HG03175 (cell line): ENCODE measurements around the gene TRIM25.

Experiments
- ATAC-seq: cut with Tn5 transposase; IDR thresholded peaks from one replicate; pipeline ENCODE4 v1.9.1; 2021; ENCODE audit warnings: mild to moderate bottlenecking, moderate library complexity; ENCODE audit not compliant: unreplicated experiment

The TRIM25 gene

DNA sequence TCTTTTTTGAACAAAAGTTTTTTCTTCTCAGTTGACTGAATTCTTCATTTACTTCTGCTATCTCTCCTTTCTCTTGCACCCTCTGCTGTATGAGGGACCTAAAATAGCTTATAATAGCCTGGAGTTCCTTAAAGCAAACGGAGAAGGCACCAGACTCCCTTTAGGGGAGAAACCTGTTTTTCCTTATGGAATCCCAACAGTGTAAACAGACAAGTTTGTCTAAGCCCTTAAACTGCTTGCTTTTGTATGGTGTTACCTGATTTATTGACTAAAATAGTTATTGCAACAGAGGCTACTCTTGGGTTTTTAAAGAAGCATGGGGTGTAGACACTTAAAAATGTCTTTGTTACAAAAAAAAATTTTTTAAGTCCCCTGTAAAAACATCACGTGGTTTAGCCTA lies 12.9 kb upstream of the TRIM25 start:
- ATAC-seq: no peak

DNA sequence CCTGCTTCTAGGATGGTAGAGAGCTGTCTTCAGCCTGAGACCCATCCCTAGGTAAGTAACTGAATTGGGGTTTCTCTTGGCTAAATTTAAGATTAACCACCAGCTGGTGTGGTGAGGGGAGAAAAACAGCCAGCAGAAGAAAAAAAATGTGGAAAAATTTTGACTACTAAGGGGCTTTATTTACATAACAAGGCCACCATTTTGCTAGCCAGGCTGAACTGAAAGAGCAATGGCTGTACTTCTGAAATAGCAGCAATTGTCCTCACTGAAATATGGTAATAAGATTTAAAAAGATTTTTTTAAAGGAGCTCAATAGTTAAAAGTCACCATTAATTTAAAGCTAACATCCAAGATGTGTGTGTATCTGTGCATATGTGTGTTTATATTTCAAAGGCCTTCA lies 12.4 kb upstream of the TRIM25 start:
- no peak for ATAC-seq

DNA sequence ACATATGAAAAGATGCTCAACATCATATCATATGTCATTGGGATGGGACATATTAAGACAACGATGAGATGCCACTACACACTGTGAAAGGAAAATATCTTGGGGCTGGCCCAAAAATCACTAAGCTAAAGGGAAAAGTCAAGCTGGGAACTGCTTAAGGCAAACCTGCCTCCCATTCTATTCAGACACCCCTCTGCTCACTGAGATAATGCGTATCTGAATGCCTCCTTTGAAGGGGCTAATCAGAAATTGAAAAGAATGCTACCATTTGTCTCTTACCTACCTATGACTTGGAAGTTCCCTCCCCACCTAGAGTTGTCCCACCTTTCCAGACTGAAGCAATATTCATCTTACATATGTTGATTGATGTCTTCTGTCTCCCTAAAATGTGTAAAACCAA lies 11.2 kb upstream of the TRIM25 start:
- ATAC-seq: no peak

DNA sequence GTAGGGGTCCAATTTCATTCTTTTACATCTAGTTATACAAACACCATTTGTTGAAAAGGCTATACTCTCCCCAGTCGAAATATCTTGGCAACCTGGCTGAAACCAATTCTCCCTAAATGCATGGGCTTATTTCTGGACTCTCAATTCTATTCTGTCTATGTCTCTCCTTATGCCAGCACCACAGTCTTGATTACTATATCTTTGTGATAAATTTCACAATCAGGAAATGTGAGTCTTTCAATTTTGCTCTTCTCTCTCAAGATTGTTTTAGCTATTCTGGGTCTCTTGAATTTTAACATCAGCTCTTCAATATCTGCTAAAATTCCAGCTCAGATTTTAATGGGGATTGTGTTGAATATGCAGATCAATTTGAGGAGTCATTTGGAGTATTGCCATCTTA lies 5.9 kb upstream of the TRIM25 start:
- ATAC-seq: no peak

DNA sequence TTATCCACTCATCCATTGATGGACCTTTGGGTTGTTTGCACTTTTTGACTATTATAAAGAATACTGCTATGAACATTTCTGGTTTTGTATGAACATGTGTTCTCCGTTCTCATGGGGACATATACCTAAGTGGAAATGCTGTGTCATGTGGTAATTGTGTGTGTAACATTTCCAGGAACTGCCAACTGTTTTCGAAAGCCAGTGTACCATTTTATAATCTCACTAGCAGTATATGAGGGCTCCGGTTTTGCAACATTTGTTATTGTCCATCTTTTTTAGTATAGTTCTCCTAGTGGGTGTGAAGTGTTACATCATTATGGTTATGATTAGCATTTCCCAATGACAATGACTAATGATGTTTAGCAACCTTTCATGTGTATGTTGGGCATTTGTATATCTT lies 5.1 kb upstream of the TRIM25 start:
- no peak for ATAC-seq

DNA sequence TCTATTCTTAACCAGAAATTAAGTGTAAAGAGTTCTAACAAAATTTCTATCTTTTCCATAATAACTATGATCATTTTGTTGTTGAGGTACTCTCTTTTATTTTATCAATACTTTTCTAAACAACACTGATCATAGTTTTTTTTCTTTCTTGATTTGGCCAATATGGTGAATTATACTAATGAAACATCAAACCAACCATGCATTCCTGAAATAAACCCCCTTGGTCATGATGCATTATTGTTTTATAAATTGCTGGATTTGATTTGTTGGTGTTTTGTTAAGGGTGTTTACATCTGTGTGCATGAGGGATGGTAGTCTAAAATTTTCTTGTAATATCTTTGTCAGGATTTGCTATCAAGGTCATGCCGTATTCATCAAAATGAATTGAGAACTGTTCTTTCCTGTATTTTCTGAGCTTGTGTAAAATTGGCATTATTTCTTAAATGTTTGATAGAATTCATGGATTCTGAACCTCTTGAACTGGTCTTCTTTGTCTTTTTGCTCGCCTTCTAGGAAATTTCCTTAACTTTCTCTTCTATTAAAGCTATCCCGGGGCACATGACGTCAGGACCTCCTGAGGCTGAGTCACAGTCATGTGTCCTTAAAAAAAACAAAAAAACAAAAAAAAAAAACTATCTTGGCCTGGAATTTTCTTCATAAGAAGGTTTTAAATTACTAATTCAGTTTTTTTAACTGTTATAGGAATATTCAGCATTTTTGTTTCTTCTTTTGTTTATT lies 3.9 kb upstream of the TRIM25 start:
- ATAC-seq: no peak

DNA sequence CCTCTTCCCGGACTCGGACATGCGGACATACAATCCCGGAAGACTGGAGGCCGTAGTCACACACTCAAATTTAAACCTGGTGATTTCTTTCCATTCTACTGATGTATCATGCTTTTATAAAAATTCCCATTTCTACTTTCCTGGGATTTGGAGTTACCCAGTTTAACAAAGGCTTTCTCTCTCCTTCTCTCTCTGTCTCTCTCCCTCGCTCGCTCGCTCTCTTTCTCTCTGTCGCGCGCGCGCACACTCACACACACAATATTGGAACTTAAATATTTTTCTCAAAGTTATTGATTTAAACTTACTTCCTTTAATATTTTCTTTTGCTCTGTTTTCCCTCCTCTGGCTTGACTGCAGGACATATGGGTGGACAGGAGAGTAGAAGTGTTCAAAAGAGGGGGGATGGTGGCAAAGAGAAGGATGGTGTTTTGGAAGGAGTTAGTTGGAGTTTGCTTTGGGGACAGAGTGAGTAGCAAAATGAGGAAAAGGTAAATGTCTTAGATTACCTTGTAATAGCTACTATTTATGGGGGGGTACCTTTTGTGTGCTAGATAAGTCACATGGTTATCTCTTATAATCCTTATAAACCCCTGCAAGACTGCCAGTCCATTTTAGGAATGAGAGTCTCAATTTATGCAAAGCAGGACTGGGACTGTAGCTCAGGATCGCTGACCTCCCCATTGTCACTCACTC lies 878 bp upstream of the TRIM25 start:
- no peak for ATAC-seq

DNA sequence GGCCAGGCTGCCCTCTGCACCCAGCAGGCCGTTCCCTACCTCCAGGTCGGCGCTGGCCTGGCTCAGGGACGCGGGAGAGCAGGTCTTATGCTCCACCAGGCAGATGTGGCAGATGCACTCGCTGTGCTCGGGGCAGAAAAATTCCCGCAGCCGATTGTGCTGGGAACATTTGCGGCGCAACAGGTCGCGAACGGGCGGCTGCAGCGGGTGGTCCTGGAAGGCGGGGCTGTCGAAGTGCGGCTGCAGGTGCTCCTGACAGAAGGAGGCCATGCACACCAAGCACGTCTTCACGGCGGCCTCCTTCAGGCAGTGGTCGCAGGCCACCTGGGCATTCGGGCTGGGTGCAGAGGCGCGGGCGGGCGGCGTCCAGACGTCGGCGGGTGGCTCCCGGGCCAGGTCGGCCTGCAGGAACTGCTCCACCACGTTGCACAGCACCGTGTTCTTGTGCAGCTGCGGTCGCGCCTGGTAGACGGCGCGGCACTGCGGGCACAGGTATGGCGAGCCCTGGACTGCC lies 439 bp downstream of the TRIM25 start:
- peak; percentile 48 for ATAC-seq

DNA sequence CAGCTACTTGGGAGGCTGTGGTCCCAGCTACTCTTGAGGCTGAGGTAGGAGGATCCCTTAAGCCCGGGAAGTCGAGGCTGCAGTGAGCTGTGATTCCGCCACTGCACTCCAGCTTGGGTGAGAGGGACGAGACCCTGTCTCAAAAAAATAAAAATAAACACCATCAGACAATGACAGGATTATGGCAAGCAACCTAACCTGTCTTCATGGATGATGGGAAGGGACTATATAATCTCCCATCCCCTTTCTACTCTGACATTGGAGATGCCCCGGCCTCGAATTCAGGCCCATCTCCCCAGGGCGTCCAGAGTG lies 893 bp downstream of the TRIM25 start:
- no peak for ATAC-seq

DNA sequence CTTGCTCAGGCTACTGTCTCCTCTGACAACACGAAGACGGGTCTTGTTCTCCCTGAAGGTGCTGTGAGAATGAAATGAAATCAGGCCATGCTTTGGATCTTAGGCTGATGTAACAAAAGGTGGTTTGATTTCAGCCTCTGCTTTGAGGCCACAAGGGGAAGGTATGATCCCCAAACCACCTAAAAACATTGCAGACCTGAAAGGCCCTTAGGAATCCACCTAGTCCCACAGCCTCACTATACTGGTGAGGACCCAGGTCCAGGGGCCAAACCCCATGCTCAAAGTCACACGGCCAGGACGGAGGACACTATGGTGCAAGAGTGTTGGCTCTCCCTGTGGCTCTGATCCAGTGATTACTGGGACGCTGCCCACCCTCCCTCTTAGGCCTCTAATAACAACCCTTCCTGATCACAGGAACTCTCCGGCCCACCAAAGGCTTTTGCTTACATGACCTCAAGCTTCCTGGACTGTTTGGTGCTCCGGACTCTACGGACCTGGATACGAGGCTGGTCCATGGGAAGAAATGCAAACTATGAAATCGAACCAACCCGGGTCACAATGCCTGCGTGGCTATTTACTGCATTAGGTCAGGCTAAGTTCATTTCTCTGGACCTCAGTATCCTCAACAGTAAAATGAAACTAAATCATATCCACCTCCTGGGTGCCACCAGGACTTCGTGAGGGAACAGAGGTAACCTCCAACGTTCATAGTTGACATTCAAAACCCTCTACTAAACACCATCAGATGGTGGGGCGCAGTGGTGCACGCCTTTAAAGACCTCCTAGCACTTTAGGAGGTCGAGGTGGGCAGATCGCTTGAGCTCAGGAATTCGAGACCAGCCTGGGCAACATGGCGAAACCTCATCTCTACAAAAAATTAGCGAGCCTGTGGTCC lies 1.5 kb downstream of the TRIM25 start:
- no peak for ATAC-seq

DNA sequence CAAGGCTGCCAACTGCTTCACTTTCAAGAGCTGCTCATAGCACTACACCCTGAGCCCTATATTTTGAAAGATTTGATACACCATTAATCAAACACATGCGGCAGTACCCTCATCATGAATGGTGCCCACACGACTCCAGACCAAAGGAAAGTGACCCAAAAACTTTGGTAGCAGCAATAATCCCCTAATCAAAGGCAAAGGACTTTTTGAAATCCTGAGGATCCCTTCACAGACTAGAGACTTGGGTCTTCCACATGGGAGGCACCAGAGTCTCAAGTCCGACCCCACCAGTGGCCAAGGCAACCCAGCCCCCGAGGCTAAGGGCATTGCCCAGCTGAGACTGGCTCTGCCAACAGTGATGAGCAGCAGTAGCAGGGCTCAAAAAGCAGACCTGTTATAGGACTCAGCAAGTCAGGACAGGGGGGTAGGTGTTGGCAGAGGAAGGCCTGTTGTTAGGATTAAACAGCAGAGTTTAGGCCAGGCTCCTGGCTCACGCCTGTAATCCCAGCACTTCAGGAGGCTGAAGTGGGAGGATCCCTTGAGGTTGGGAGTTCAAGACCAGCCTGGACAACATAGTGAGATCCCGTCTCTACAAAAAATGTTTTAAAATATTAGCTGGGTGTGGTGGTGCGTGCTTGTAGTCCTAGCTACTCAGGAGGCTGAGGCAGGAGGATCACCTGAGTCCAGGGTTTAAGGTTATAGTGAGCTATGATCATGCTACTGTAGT lies 3.2 kb downstream of the TRIM25 start:
- no peak for ATAC-seq

DNA sequence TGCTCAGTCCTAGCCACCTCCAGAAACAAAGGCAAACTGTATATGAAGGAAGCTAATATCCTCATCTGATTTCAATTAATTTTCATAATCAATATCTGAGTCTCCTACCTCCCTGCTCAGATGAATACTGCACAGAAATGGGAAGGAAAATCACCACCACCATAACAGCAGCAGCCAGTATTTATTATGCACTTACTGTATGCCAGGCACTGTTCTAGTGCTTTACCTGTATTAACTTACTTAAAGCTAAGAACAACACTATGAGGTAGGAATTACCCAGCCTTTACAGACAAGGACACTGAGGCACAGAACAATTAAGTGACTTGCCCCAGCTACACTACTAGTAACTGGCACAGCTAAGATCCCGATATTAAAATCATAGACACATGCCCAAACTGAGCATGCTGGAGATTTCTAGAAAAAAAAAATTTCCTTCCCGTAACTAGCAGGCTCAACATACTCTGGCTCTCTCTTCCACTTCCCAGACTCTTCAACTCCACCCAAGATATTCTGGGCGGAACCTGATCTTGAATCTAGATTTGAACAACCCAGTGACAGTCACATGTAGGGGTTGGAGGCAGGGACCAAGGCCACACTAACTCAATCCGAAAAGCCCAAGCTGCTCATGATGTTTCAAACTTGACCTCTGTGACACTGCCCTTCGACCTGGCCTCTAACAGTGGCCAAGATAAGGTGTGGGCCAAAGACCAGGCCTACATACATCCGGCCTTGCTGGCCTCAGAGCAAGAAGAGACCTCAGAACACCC lies 3.9 kb downstream of the TRIM25 start:
- ATAC-seq: no peak

DNA sequence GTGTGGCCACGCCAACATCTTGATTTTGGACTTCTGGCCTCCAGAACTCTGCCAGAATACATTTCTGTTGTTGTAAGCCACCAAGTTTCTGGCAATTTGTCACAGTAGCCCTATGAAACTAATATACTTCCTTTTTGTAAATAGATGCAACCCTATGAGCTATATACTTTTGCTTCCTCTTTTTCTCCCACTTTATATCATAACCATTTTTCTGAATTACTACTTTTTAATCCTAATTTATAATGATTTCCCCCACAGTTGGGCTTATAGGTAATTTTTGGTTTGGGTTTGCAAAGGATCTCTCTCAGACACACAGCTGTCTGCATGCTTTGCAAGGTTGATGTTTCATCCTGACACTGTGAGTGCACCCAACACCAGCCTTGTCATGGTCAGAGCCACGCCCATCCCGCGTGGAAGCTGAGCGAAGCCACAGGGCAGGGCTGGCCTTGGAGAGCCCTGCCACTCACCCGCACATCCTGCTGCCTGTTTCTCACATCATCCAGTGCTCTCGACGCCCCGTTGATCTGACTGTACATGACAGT lies 5.8 kb downstream of the TRIM25 start:
- ATAC-seq: peak; percentile 96

DNA sequence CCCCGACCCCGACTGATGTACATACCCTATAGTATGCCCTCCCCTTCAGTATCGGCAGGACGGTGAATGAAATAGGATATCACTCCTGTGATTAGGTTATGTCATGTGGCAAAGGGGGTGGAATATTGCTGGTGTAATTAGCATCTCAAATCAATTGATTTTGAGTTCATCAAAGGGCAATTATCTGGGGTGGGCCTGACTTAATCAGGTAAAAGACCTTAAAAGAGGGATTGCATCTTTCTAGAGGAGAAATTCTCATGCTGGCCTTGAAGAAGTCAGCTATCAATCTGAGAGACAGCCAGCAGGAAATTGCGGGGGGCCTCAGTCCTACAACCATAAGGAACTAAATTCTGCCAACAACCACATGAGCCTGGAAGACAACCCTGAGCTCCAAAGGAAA lies 10.3 kb downstream of the TRIM25 start:
- no peak for ATAC-seq

DNA sequence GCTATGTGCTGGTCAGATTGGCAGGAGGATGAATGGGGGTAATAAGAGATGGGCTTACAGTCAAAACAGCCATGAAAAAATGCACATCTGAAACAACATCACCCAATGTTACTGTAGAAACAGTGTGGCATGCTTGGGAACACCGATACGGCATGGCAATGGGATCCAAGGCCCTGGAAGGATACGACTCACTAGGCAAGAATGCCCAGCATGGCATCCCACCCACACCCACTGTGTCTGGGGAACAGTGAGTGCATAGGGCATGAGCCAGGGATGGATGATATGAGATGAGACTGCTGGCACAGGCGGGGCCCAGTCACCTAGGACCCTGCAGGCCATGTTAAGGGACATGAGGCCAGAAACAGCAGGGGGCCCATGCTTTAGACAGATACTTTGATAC lies 11.5 kb downstream of the TRIM25 start:
- no peak for ATAC-seq

DNA sequence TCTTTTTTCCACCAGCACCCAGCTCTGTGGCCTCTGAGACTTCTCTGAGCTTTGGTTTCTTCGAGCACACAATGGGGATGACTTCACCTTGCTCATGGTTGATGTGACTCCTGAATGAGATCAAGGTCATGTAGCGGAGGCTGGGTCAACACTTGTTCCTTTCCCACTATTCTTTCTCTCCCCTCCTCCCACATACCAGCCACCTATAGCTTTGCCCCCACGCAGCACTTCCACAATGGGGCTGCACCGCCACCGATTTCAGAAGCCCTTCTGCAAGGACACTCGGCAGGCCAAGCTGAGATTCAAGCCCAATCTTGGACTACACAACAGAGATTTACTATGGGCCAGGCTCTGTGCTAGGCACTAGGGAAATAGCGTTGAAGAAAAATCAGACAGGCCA lies 14.4 kb downstream of the TRIM25 start:
- ATAC-seq: no peak

DNA sequence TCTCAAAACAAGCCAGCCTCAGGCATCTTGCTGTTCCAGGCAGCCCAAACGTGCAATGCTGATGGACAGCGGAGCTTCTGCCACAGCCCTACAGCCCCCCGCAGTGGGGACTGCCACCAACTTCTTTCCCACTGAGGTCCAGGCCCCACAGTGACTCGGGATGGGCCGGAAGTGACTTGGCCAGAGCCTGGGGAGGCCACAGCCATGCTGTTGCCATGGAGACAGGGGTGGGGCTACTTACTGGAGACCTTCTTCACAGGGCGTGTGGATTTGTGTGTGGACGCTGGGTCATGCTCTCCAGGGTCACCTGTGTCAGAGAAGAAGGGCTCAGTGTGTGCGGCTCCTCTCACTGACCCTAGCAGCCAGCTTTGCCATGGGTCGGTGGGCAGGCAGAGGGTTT lies 15.0 kb downstream of the TRIM25 start:
- no peak for ATAC-seq

DNA sequence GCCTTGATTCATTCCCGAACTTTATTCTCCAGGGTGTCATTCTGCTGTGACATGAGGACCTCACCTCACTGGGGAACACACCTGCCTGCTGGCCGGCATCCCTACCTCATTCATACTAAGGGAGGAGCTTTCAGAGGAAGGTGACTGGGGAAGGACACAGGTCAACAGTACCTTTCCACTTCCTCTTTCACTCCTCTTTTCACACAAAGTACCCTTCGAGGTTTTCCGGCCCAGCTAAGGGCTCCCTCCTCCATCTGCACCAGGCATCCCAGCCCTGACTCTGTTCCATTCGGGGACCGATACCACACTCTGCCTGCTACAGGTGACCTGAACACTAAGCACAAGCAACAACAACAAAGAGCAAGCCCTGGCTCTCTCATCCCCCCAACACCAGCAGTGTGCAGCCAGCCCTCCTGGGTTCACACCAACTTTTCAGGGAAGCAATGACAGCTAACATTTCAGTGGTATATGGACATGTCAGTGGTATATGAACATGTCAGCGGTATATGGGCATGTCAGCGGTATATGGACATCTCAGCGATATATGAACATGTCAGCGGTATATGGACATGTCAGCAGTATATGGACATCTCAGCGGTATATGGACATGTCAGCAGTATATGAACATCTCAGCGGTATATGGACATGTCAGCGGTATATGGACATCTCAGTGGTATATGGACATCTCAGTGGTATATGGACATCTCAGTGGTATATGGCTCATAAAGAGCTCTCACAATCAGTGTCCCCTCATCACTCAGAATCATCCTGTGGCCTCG lies 16.0 kb downstream of the TRIM25 start:
- ATAC-seq: peak; percentile 71

DNA sequence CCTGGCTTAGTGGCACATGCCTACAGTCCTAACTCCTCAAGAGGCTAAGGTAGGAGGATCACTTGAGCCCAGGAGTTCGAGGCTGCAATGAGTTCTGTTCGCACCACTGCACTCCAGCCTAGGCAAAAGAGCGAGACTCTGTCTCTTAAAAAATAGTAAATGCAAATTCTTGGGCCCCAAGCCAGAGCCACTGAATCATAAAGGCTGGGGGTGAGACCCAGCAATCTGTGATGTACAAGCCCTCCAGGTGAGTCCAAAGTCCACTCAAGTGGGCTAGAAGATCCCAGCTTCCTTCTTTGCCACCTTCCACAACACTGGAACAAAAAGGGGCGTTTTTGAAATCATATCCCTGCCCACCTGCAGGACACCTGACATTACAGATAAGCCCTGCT lies 16.9 kb downstream of the TRIM25 start:
- no peak for ATAC-seq
